Measurements from ENCODE around the gene CDH13.

DNA sequence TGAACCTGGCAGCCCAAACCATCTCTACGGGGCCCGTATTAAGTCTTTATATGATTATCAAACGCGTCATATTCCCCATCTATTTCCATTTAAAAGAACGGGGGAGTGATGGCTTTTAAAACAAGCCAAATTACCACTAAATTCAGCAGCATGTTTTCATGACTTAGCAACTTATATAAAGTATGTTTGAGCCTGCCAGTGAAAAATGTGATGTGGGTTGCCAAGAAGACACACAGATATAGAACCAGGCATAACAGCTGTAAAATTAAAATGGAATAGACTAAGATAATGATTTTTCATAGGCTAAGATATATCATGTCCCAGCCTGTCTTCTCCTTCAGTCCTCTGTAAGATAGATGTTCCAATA lies 1136.2 kb downstream of the CDH13 start:
- TF ChIP-seq EZH2 (IDR thresholded peaks at IDR 0.05; ENCODE audit: borderline replicate concordance, low read depth, low read length, poor library complexity, severe bottlenecking) = no peak
- TF ChIP-seq, protein P1, sequence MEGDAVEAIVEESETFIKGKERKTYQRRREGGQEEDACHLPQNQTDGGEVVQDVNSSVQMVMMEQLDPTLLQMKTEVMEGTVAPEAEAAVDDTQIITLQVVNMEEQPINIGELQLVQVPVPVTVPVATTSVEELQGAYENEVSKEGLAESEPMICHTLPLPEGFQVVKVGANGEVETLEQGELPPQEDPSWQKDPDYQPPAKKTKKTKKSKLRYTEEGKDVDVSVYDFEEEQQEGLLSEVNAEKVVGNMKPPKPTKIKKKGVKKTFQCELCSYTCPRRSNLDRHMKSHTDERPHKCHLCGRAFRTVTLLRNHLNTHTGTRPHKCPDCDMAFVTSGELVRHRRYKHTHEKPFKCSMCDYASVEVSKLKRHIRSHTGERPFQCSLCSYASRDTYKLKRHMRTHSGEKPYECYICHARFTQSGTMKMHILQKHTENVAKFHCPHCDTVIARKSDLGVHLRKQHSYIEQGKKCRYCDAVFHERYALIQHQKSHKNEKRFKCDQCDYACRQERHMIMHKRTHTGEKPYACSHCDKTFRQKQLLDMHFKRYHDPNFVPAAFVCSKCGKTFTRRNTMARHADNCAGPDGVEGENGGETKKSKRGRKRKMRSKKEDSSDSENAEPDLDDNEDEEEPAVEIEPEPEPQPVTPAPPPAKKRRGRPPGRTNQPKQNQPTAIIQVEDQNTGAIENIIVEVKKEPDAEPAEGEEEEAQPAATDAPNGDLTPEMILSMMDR (conservative IDR thresholded peaks at IDR 0.05; ENCODE audit: low read depth, low read length) = no peak

Measured in A673 (cell line).